Heart left ventricle (tissue), 13 donors: Measurements from ENCODE around the gene CSNK1A1.

Experiments
- CTCF ChIP-seq, 12 donors: fragments of 200-600 bp; sonication (generic) in 4 of 12; IDR thresholded peaks; one replicate each; pipeline versions ENCODE4 v1.5.0 to v1.8.0; 2018 to 2022; ENCODE audit warnings: antibody characterized with exemption in 12 of 12, mild to moderate bottlenecking in 5 of 12
- POLR2A ChIP-seq, 2 donors: fragments of 450-650 bp; IDR thresholded peaks; one replicate each; pipeline ENCODE4 v1.6.1; 2017; ENCODE audit warnings: antibody characterized with exemption in 2 of 2, mild to moderate bottlenecking in 2 of 2, moderate library complexity in 2 of 2
- donor health status: ischemic (EF 13 %, LVEDD 7.1; RV severe dilation, severe dysfunction).
- donor health status: DM: no; HTN: yes; CAD: no.
- donor health status: DM: no; HTN: no; CAD: no.
- donor health status: ischemic (EF 25% LVEDD 6.9; RV normal size, moderate dysfunction).
- donor health status: ischemic (EF 25% LVEDD 5.7; RV mildly dilated, moderate dysfunction).
- donor health status: ischemic (EF 35%, LVEDD 5.7; RV mildly dilated, moderate dysfunction).
- donor health status: nonischemic (EF 11% LVEDD 7.7; RV severe dilation, severe dysfunction).
- donor health status: DM: yes; HTN: yes; CAD: no.
- donor health status: PGD.
- donor health status: ischemic (EF 29% LVEDD 5.4; RV normal size, mild dysfunction).
- donor health status: nonischemic (EF 23%, LVEDD 6.1; RV moderate dilation, normal function).

GRCh38 chr5:149450199-149450598 lies 101.0 kb downstream of the CSNK1A1 start:
- TF ChIP-seq CTCF (IDR thresholded peaks at IDR 0.05) = no peak
- TF ChIP-seq POLR2A (IDR thresholded peaks at IDR 0.05) = no peak
